GM21423 (cell line): ENCODE data around the gene WAS.
A peak's percentile ranks its signal among the peaks of the same experiment; 100 is the strongest.
"Not testable (repeated sequence)": the region's sequence is repeated elsewhere in the genome, so short reads cannot be mapped to it uniquely, and the experiment has no call there.

ENCODE experiments used
- ATAC-seq: cut with Tn5 transposase; IDR thresholded peaks from one replicate; pipeline ENCODE4 v1.9.1; 2021; ENCODE audit warnings: mild to moderate bottlenecking, moderate library complexity; ENCODE audit not compliant: unreplicated experiment

Gene WAS

GRCh38 chrX:48683411-48683982, at the start of gene WAS:
TSS of gene WAS (plus strand) at chrX:48683799. CDS start at chrX:48683854, 55 bp downstream.
- ATAC-seq: peak; percentile 86

DNA sequence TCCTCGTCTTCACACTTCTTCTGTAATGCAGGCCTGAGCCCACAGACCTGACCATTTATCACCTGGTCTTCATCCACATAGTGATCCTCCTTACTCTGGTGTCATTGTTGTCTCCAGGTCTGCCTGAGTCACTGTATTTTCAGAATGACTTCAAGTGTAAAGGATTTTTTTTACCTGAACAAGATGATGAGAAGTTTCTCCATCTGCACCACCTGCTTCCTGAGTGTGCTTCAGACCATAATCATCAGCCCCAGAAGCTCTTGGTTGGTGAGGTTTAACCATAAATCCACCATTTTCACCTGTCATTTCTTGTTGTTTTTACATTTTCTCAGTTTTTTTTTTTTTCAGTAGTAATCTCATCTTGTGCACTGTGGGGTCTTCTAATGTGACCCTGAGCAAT, 47.3 kb upstream of the WAS start:
- ATAC-seq: no peak

DNA sequence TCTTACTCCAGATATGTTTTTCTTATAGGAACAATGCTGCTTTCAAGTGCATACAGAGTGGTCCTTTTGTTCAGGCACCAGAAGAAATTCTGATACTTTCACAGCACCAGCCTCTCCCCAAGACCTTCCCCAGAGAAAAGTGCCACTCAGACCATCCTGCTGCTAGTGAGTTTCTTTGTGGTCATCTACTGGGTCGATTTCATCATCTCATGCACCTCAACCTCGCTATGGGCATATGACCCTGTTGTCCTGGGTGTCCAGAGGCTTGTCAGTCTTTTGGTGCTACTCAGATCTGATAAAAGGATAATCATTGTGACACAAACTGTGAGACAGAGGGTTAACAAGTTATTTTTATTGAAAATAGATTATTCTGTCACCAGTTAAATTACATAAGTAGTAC, 46.8 kb upstream of the WAS start:
- ATAC-seq: no peak

- ATAC-seq: no peak
These were observed 37.9 kb upstream of the WAS start for GRCh38 chrX:48645669-48646068.

DNA sequence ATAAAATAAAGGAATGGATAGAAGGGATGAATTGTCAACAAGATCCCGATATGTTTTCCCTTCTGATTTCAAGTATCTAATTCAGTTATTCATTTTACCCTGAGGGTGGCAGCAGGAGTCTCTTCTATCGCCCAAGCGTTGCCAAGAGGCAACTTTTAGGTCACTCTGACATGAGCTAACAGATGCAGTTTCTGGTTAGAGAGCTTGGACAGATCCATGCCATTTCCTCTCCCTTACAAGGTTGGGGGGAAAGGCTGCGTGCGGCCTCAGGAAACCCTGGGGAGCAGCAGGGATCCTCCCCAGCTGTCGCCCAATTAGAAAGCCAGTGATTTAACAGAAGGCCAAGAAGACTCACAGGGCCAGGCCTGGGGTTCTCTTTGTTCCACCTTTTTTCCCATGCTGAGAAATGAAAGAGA, 35.3 kb upstream of the WAS start:
- no peak for ATAC-seq

- no peak for ATAC-seq
These were observed 34.5 kb upstream of the WAS start for GRCh38 chrX:48649102-48649501.

GRCh38 chrX:48652055-48652579, 31.5 kb upstream of the WAS start:
- ATAC-seq: not testable (repeated sequence)

DNA sequence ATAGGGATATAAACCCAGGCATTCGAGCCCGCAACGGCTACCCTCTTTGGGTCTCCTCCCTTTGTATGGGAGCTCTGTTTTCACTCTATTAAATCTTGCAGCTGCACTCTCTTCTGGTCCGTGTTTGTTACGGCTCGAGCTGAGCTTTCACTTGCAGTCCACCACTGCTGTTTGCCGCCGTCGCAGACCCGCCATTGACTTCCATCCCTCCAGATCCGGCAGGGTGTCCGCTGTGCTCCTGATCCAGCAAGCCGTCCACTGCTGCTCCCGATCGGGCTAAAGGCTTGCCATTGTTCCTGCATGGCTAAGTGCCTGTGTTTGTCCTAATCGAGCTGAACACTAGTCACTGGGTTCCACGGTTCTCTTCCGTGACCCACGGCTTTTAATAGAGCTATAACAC, 28.9 kb upstream of the WAS start:
- ATAC-seq: not testable (repeated sequence)

GRCh38 chrX:48659686-48660085, 23.9 kb upstream of the WAS start:
- not testable (repeated sequence) for ATAC-seq

- ATAC-seq: no peak
These were observed 20.4 kb upstream of the WAS start for GRCh38 chrX:48663241-48663640.

DNA sequence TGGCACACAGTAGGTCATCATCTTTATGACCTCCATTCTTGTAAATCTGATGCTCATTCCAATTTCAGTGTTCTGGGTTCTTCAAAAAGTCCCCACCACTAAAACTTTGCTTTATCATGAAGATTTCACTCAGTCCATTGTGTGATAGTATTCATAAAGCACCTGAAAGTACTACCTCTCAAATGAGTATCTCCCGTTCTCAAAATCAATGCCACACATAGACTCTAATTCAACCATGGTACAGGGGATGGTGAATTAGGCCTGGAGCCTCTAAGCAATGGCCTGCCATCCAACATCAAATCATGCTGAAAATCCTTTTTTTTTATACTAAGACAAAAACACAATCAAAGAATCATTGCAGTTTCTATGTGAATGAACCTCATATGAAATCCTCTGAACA, 19.4 kb upstream of the WAS start:
- no peak for ATAC-seq

DNA sequence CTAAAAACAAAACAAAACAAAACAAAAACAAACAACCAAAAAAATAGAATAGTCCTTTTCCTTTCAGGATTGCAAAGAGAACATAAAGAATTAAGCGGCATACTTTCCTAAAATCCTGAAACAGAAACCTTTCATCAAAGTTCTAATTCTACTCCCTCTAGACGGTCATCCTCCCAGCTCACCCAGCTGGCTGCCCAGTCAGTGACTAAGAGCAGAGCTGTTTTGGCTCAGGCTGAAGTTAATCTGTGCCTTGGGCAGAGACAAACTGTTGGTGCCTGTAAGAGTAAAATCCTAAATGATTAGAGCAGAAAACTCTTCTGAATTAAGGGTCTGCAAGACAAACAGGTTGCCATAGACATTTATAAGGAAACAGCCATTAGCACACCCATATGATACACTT, 17.6 kb upstream of the WAS start:
- no peak for ATAC-seq

GRCh38 chrX:48666649-48667048, 16.9 kb upstream of the WAS start:
- ATAC-seq: no peak

- no peak for ATAC-seq
These were observed 16.1 kb upstream of the WAS start for GRCh38 chrX:48667509-48667908.

- not testable (repeated sequence) for ATAC-seq
These were observed 15.4 kb upstream of the WAS start for GRCh38 chrX:48668187-48668586.

DNA sequence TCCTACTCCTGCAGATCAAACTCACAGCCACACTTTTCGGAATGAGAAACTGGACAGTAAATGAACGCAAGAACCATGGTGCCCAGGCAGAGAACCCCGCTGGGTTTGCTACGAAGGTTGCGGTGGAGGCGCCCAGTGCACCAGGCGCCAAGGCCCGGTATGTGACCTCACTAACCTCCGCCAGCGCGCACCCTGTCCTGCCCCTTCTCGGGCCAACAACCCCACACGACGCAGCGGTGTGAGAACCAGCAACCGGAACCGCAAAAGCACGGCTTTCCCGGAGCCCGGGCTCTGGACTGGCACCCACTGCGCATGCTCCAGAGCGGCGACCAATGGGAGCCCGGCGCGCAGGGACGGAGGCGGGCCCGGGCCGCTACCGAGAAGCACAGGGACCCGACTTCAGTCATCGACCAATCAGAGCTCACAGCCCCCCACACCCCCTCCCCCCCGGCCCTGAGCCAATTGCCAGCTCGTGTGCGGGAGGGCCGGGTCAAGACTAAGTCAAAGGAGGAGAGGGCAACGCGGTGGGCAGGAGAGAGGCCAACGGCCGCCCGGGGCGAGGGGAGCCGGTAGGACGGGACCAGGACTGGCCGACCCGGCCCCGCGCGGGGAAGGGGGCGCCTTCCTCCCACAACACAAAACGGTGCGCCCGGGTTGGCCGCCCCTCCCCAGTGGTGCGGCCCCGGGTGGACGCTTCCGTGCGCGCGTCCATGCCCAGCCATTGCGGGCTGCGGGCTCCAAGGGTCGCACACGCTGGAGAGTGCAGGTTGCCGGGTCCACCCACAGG, 7.3 kb upstream of the WAS start:
- ATAC-seq: peak; percentile 90

- ATAC-seq: no peak
These were observed 6.7 kb upstream of the WAS start for GRCh38 chrX:48676893-48677270.

GRCh38 chrX:48677516-48677915, 6.1 kb upstream of the WAS start:
- ATAC-seq: no peak

DNA sequence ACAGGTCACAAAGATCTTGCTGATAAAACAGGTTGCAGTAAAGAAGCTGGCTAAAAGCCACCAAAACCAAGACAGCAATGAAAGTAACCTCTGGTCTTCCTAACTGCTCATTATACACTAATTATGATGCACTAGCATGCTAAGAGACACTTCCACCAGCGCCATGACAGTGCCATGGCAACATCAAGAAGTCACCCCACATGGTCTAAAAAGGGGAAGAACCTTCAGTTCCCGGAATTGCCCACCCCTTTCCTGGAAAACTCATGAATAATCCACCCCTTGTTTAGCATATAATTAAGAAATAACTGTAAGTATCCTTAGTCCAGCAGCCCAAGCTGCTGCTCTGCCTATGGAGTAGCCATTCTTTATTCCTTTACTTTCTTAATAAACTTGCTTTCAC, 3.1 kb upstream of the WAS start:
- not testable (repeated sequence) for ATAC-seq

- not testable (repeated sequence) for ATAC-seq
These were observed 2.7 kb upstream of the WAS start for GRCh38 chrX:48680925-48681324.

GRCh38 chrX:48681539-48682183, 1.9 kb upstream of the WAS start:
- ATAC-seq: no peak

DNA sequence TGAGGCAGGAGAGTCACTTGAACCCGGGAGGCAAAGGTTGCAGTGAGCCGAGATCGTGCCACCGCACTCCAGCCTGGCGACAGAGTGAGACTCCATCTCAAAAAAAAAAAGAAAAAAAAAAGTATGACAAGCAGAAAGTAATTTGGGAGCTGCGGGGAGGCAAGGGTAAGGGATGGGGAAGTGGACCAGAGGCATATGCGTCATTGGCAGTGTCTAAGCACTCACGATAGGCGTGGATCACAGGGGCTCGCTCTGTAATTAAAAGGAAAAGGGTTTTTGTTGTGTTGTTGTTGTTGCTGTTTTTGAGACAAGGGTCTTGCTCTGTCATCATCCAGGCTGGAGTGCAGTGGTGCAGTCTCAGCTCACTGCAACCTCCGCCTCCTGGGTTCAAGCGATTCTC, 804 bp upstream of the WAS start:
- ATAC-seq: not testable (repeated sequence)
